Heart right ventricle (tissue), 16 donors: Measurements from ENCODE around the gene NAALADL2. TPM values are rescaled to one million over a fixed set of nuclear protein-coding genes. Genes with fewer than 3 reads are reported as not detected.
A peak's percentile ranks its signal among the peaks of the same experiment; 100 is the strongest.

Source experiments
- ATAC-seq, 8 donors: fragments of 200-7000 bp; cut with Tn5 transposase; one replicate each; pipeline ENCODE4 v1.9.1; 2020; ENCODE audit warnings: mild to moderate bottlenecking in 8 of 8, moderate library complexity in 8 of 8, moderate number of reproducible peaks in 1 of 8
- DNase-seq, 2 donors: peaks; one replicate each; pipeline ENCODE4 v3.0.0-alpha.2; 2020
- H3K27ac ChIP-seq, 10 donors: fragments of 200-600 bp; sonication (generic) in 2 of 10; one replicate each; pipeline versions ENCODE4 v1.5.0 to v1.8.0; 2020 to 2022; ENCODE audit warnings: mild to moderate bottlenecking in 3 of 10
- H3K27me3 ChIP-seq, 7 donors: fragments of 200-600 bp; one replicate each; pipeline ENCODE4 v1.8.0; 2021 to 2022; ENCODE audit warnings: mild to moderate bottlenecking in 2 of 7
- H3K36me3 ChIP-seq, 9 donors: fragments of 200-600 bp; sonication (generic) in 1 of 9; one replicate each; pipeline versions ENCODE4 v1.5.0 to v1.8.0; 2020 to 2022; ENCODE audit warnings: mild to moderate bottlenecking in 2 of 9
- H3K4me1 ChIP-seq, 9 donors: fragments of 200-600 bp; sonication (generic) in 1 of 9; one replicate each; pipeline versions ENCODE4 v1.5.0 to v1.8.0; 2020 to 2022; ENCODE audit warnings: mild to moderate bottlenecking in 4 of 9
- H3K4me3 ChIP-seq, 10 donors: fragments of 200-600 bp; sonication (generic) in 2 of 10; one replicate each; pipeline versions ENCODE4 v1.5.0 to v1.8.0; 2020 to 2022; ENCODE audit warnings: mild to moderate bottlenecking in 7 of 10, moderate library complexity in 2 of 10
- H3K9me3 ChIP-seq, 11 donors: fragments of 200-600 bp in 10 of 11; sonication (generic) in 2 of 11; one replicate each; pipeline versions ENCODE4 v1.5.0 to v1.8.0; 2013 to 2022; ENCODE audit warnings: mild to moderate bottlenecking in 2 of 11, control low read depth in 1 of 11, moderate library complexity in 1 of 11
- WGBS, 2 donors: extraction: QIAGEN DNeasy Blood & Tissue Kit; methylation state at CpG; one replicate each; pipeline ENCODE4 v1.1.7; 2013; ENCODE audit warnings: inconsistent platforms in 1 of 2; 5-methylcytosine and 5-hydroxymethylcytosine counted together
- intact Hi-C, 10 donors: fragments of 100-400 bp; cut with DNase I; formaldehyde crosslinking; loops; one replicate each; pipeline versions ENCODE4 v1.11.1 to v1.14.2; 2022
- polyA plus RNA-seq, 2 donors: library from polyadenylated mRNA; stranded (reverse); fragments of 200-250 nt; gene quantifications; one replicate each; pipeline ENCODE4 v1.2.3, GENCODE V29; 2013
- total RNA-seq, 10 donors: library from RNA; stranded (reverse); fragmentation: NEBNext Ultra II Directional in 3 of 10; extraction: Animal tissue kit (Norgen Biotek cat#: 25700) in 3 of 10; gene quantifications; one replicate each; pipeline versions ENCODE4 v1.2.1 to v1.2.4, GENCODE V29; 2021 to 2023
- TF ChIP-seq, protein P1 (sequence below), 9 donors: fragments of 200-600 bp; sonication (generic) in 2 of 9; IDR thresholded peaks; one replicate each; pipeline versions ENCODE4 v1.5.0 to v1.8.0; 2021 to 2022; ENCODE audit warnings: antibody characterized with exemption in 9 of 9, mild to moderate bottlenecking in 5 of 9, moderate library complexity in 1 of 9
- donor health status: Arrhythmogenic right ventricular cardiomyopathy.
- donor health status: ischemic (EF 13 %, LVEDD 7.1; RV severe dilation, severe dysfunction).
- donor health status: healthy with polysubstance abuse.
- donor health status: DM: no; HTN: yes; CAD: no.
- donor health status: DM: no; HTN: no; CAD: no.
- donor health status: ischemic (EF 25% LVEDD 6.9; RV normal size, moderate dysfunction).
- donor health status: ischemic (EF 25% LVEDD 5.7; RV mildly dilated, moderate dysfunction).
- donor health status: healthy.
- donor health status: DM: yes; HTN: yes; CAD: no.
- donor health status: Ischemic cardiomyopathy.
- donor health status: ischemic (EF 35%, LVEDD 5.7; RV mildly dilated, moderate dysfunction).
- donor health status: nonischemic (EF 11% LVEDD 7.7; RV severe dilation, severe dysfunction).
- donor health status: DM: yes; HTN: yes; CAD: no.
- donor health status: PGD.
- donor health status: ischemic (EF 29% LVEDD 5.4; RV normal size, mild dysfunction).
- donor health status: nonischemic (EF 23%, LVEDD 6.1; RV moderate dilation, normal function).

Gene NAALADL2
- total and polyA plus RNA-seq, 12 donors, result 0.36 to 11.9 (median 5.2) TPM

- H3K27me3 ChIP-seq, result no peaks in the 10 kb centered on the region
- intact Hi-C loops, result no loop called here
- WGBS, 2 donors, result 68 to 75% methylated on average over 7 of the region's 7 CpGs
- H3K4me1 ChIP-seq, result no peaks in the 10 kb centered on the region
- DNase-seq (no peak), ATAC-seq (peak in 3 of 8 donors; percentile 14 to 52 (median 46))
- no peak overlapping the region for H3K4me3 ChIP-seq
- peaks cover 0 to 3% (median 0%) of the 10 kb centered on the region in 11 donors for H3K9me3 ChIP-seq
- H3K36me3 ChIP-seq, result no peaks in the 10 kb centered on the region
- H3K27ac ChIP-seq, result no peak overlapping the region
- TF ChIP-seq, protein P1, sequence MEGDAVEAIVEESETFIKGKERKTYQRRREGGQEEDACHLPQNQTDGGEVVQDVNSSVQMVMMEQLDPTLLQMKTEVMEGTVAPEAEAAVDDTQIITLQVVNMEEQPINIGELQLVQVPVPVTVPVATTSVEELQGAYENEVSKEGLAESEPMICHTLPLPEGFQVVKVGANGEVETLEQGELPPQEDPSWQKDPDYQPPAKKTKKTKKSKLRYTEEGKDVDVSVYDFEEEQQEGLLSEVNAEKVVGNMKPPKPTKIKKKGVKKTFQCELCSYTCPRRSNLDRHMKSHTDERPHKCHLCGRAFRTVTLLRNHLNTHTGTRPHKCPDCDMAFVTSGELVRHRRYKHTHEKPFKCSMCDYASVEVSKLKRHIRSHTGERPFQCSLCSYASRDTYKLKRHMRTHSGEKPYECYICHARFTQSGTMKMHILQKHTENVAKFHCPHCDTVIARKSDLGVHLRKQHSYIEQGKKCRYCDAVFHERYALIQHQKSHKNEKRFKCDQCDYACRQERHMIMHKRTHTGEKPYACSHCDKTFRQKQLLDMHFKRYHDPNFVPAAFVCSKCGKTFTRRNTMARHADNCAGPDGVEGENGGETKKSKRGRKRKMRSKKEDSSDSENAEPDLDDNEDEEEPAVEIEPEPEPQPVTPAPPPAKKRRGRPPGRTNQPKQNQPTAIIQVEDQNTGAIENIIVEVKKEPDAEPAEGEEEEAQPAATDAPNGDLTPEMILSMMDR (IDR thresholded peaks at IDR 0.05), result no peak
Measured at GRCh38 chr3:175338775-175339535, 479.8 kb downstream of the NAALADL2 start.

DNA sequence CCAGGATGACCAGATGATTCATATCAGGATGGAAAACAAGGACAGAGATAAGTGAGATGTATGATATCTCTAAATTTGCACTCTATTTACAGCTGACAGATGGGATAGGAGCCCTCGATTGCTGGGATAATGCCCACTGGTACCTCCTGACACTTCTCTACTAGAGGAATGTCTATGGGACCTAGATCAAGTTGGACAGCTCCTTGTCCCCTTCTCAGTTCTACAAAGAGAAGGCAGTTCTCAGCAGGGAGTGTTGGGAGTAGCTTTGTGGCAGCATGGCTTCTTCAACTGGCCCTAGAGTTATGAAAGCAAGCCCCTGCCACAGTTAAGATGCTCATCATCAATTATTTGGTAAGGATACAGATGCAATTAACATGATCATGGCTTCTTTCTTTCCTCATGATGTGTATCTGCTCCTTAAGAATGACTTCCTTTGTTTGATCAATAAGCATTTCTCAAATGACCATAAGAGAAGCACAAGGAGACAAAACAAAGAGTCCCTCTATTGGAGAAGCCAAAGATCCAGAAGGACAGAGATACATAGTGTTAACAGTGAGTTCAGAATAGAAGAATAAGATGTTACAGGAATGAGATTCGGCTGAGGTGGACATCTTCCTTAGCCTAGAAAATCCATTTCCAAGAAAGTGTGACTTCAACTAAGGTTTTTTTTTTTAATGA lies 481.3 kb downstream of the NAALADL2 start:
- intact Hi-C loops, result loop anchor here in 1 of 10 donors (5.0 kb wide), 1 partner anchor 1427 kb away; no protein-coding TSS in a partner anchor
- no peak for ATAC-seq

GRCh38 chr3:175342196-175342595 lies 483.1 kb downstream of the NAALADL2 start:
- Histone ChIP-seq H3K4me3 (no peak overlapping the region), H3K27me3 (no peaks in the 10 kb centered on the region), H3K4me1 (peaks cover 0 to 5% (median 0%) of the 10 kb centered on the region in 9 donors), H3K36me3 (no peaks in the 10 kb centered on the region), H3K27ac (no peak overlapping the region), H3K9me3 (peaks cover 0 to 3% (median 0%) of the 10 kb centered on the region in 11 donors)
- WGBS, 2 donors, result 60 to 75% methylated on average over 3 of the region's 3 CpGs
- TF ChIP-seq, protein P1 (IDR thresholded peaks at IDR 0.05), result no peak
- intact Hi-C loops, result loop anchor here in 1 of 10 donors (5.0 kb wide), 1 partner anchor 1425 kb away; no protein-coding TSS in a partner anchor
- no peak for DNase-seq
- no peak for ATAC-seq

More for the DNA sequence above, 481.3 kb downstream of the NAALADL2 start:
- no peaks in the 10 kb centered on the region for H3K4me1 ChIP-seq
- no peaks in the 10 kb centered on the region for H3K36me3 ChIP-seq
- H3K27ac ChIP-seq, result no peak overlapping the region
- TF ChIP-seq, protein P1 (IDR thresholded peaks at IDR 0.05), result no peak
- 85 to 91% methylated on average over 2 of the region's 2 CpGs for WGBS, 2 donors
- no peaks in the 10 kb centered on the region for H3K27me3 ChIP-seq
- no peak overlapping the region for H3K4me3 ChIP-seq
- DNase-seq, result no peak
- H3K9me3 ChIP-seq, result peaks cover 0 to 3% (median 0%) of the 10 kb centered on the region in 11 donors

GRCh38 chr3:175343946-175344345 lies 484.8 kb downstream of the NAALADL2 start:
- ATAC-seq (no peak), DNase-seq (no peak)
- TF ChIP-seq, protein P1 (IDR thresholded peaks at IDR 0.05), result no peak
- H3K36me3 ChIP-seq, result no peaks in the 10 kb centered on the region
- no peaks in the 10 kb centered on the region for H3K27me3 ChIP-seq
- peaks cover 0 to 3% (median 0%) of the 10 kb centered on the region in 11 donors for H3K9me3 ChIP-seq
- H3K4me1 ChIP-seq, result peaks cover 0 to 5% (median 0%) of the 10 kb centered on the region in 9 donors
- H3K27ac ChIP-seq, result no peak overlapping the region
- WGBS, 2 donors, result 63 to 89% methylated on average over 3 of the region's 3 CpGs
- no peak overlapping the region for H3K4me3 ChIP-seq
- intact Hi-C loops, result loop anchor here in 1 of 10 donors (5.0 kb wide), 1 partner anchor 1423 kb away; no protein-coding TSS in a partner anchor
